A549 (cell line): ENCODE results near the gene SF1. TPM values are rescaled to one million over a fixed set of nuclear protein-coding genes. Genes with fewer than 3 reads are reported as not detected.
A peak's percentile ranks its signal among the peaks of the same experiment; 100 is the strongest.

ENCODE experiments used
- ATAC-seq, 2 experiments: fragments of 200-7000 bp in 1 of 2; fragments of >200 bp in 1 of 2; cut with Nextera tagmentation in 1 of 2; cut with Tn5 transposase in 1 of 2; 3 replicates each; pipeline versions ENCODE4 v1.8.0 to v1.9.1; 2018 to 2020; ENCODE audit warnings: mild to moderate bottlenecking in 1 of 2, moderate library complexity in 1 of 2
- CTCF ChIA-PET: fragments of 300-600 bp; sonication (Branson Sonifier 250); formaldehyde crosslinking; extraction: SDS; loops from one replicate; lab custom pipeline; 2021; ENCODE audit warnings: antibody characterized with exemption, inconsistent platforms; lab: Yijun Ruan, JAX
- POLR2A ChIA-PET: fragments of 350-600 bp; formaldehyde crosslinking; extraction: SDS; loops from one replicate; lab custom pipeline; 2021; ENCODE audit warnings: antibody characterized with exemption, inconsistent platforms; lab: Yijun Ruan, JAX
- DNase-seq, 2 experiments: peaks; one replicate each; pipeline versions ENCODE4 v3.0.0 to v3.0.0-alpha.2; 2011 to 2016; ENCODE audit warnings: low read depth in 1 of 2, low spot score in 1 of 2
- FAIRE-seq: peaks from 2 replicates; lab custom pipeline; 2011; peaks lifted over from hg19 to GRCh38; lab: Jason Lieb, UNC
- H3K27ac ChIP-seq, 2 experiments: fragments of >200 bp; sonication (Bioruptor Twin); formaldehyde crosslinking; 3 replicates each; pipeline ENCODE4 v1.5.1; 2016 to 2017
- H3K4me1 ChIP-seq: fragments of >200 bp; sonication (Bioruptor Twin); formaldehyde crosslinking; 3 replicates; pipeline ENCODE4 v1.6.1; 2016
- H3K4me2 ChIP-seq: fragments of >200 bp; sonication (Bioruptor Twin); formaldehyde crosslinking; 3 replicates; pipeline ENCODE4 v1.6.1; 2016
- H3K4me3 ChIP-seq: fragments of >200 bp; sonication (Bioruptor Twin); formaldehyde crosslinking; 3 replicates; pipeline ENCODE4 v1.5.1; 2016
- H3K9me3 ChIP-seq: fragments of >200 bp; sonication (Bioruptor Twin); formaldehyde crosslinking; 3 replicates; pipeline ENCODE4 v1.6.1; 2016
- BHLHE40 ChIP-seq: IDR thresholded peaks from 2 replicates; pipeline ENCODE4 v1.6.1; 2012; ENCODE audit warnings: low read depth, low read length, inconsistent platforms
- CBX2 ChIP-seq: fragments of 200-600 bp; sonication (generic); IDR thresholded peaks from 2 replicates; pipeline ENCODE4 v1.6.1; 2016; ENCODE audit warnings: low read depth, mild to moderate bottlenecking, borderline replicate concordance
- EHF ChIP-seq: fragments of 250-450 bp; sonication (Bioruptor Pico); IDR thresholded peaks from 2 replicates; pipeline ENCODE4 v1.5.0; 2020; ENCODE audit warnings: mild to moderate bottlenecking
- FOXS1 ChIP-seq: fragments of 250-450 bp; sonication (Bioruptor Pico); IDR thresholded peaks from 2 replicates; pipeline ENCODE4 v1.5.0; 2020; ENCODE audit warnings: mild to moderate bottlenecking, moderate library complexity
- HOXB13 ChIP-seq: fragments of 250-450 bp; sonication (Bioruptor Pico); IDR thresholded peaks from 2 replicates; pipeline ENCODE4 v1.5.0; 2020; ENCODE audit warnings: low read depth, mild to moderate bottlenecking, moderate library complexity
- MAZ ChIP-seq: fragments of 150-350 bp; IDR thresholded peaks from 2 replicates; pipeline ENCODE4 v1.6.1; 2014; ENCODE audit warnings: antibody characterized with exemption, low read depth, low read length, borderline replicate concordance
- MYC ChIP-seq: IDR thresholded peaks from 2 replicates; pipeline ENCODE4 v1.6.1; 2012; ENCODE audit warnings: mild to moderate bottlenecking, inconsistent platforms, low read length, improper control_type of control experiment, borderline replicate concordance
- NFE2L2 ChIP-seq: fragments of 150-350 bp; conservative IDR thresholded peaks from 2 replicates; pipeline ENCODE4 v1.6.1; 2014; ENCODE audit warnings: low read length
- POLR2A ChIP-seq: IDR thresholded peaks from 2 replicates; pipeline ENCODE4 v1.6.1; 2012; ENCODE audit warnings: mild to moderate bottlenecking, low read length
- RAD21 ChIP-seq, 2 experiments: fragments of >200 bp in 1 of 2; sonication (Bioruptor Twin) in 1 of 2; formaldehyde crosslinking in 1 of 2; IDR thresholded peaks in 1 of 2; conservative IDR thresholded peaks in 1 of 2; 2 replicates in 1 of 2; 3 replicates in 1 of 2; pipeline ENCODE4 v1.6.1; 2012 to 2018; ENCODE audit warnings: inconsistent platforms in 1 of 2
- RNF2 ChIP-seq: fragments of 200-600 bp; sonication (generic); IDR thresholded peaks from 2 replicates; pipeline ENCODE4 v1.6.1; 2016; ENCODE audit warnings: low read depth, mild to moderate bottlenecking, antibody characterized with exemption, moderate library complexity, borderline replicate concordance
- SREBF2 ChIP-seq: fragments of 450-650 bp; IDR thresholded peaks from 2 replicates; pipeline ENCODE4 v1.6.1; 2014; ENCODE audit warnings: mild to moderate bottlenecking, moderate library complexity
- TP53 ChIP-seq: fragments of 250-450 bp; sonication (Bioruptor Pico); IDR thresholded peaks from 2 replicates; pipeline ENCODE4 v1.5.0; 2021; ENCODE audit warnings: mild to moderate bottlenecking, moderate library complexity
- ZC3H11A ChIP-seq: fragments of 450-650 bp; IDR thresholded peaks from 2 replicates; pipeline ENCODE4 v1.6.1; 2014; ENCODE audit warnings: antibody characterized with exemption, mild to moderate bottlenecking
- ZFP36 ChIP-seq: fragments of 450-650 bp; IDR thresholded peaks from 2 replicates; pipeline ENCODE4 v1.6.1; 2014; ENCODE audit warnings: borderline replicate concordance; ENCODE audit not compliant: partially characterized antibody
- WGBS: methylation state at CpG from one replicate; pipeline ENCODE4 v1.1.6; 2017; ENCODE audit errors: missing lambda C conversion rate; 5-methylcytosine and 5-hydroxymethylcytosine counted together
- polyA plus RNA-seq, 4 experiments: library from polyadenylated mRNA; depleted of rRNA in 3 of 4; stranded (reverse); fragments of >200 nt; fragmentation: RNase III in 1 of 4; extraction: RNeasy Plus Mini Kit Qiagen cat#74134 plus additional on column Dnase treatment in 1 of 4; gene quantifications; 2 replicates in 3 of 4; 3 replicates in 1 of 4; pipeline ENCODE4 v1.2.3, GENCODE V29; 2011 to 2017
- TF ChIP-seq, protein P1 (sequence below): fragments of 250-450 bp; sonication (Bioruptor Pico); IDR thresholded peaks from 2 replicates; pipeline ENCODE4 v1.5.0; 2020; ENCODE audit warnings: low read depth, mild to moderate bottlenecking, moderate library complexity
- TF ChIP-seq, protein P2 (sequence below): fragments of >200 bp; sonication (Bioruptor Twin); formaldehyde crosslinking; IDR thresholded peaks from 2 replicates; pipeline ENCODE4 v1.6.1; 2016
- TF ChIP-seq, protein P3 (sequence below): IDR thresholded peaks from 2 replicates; pipeline ENCODE4 v1.6.1; 2012
- TF ChIP-seq, protein P4 (sequence below): IDR thresholded peaks from 2 replicates; pipeline ENCODE4 v1.6.1; 2012
- TF ChIP-seq, protein P5 (sequence below): fragments of 150-350 bp; IDR thresholded peaks from 2 replicates; pipeline ENCODE4 v1.6.1; 2014; ENCODE audit warnings: low read depth, mild to moderate bottlenecking, low read length

SF1 gene
- polyA plus RNA-seq, 2 of the 4 experiments (the other 2 are of a cell fraction): 104 to 310 TPM

DNA sequence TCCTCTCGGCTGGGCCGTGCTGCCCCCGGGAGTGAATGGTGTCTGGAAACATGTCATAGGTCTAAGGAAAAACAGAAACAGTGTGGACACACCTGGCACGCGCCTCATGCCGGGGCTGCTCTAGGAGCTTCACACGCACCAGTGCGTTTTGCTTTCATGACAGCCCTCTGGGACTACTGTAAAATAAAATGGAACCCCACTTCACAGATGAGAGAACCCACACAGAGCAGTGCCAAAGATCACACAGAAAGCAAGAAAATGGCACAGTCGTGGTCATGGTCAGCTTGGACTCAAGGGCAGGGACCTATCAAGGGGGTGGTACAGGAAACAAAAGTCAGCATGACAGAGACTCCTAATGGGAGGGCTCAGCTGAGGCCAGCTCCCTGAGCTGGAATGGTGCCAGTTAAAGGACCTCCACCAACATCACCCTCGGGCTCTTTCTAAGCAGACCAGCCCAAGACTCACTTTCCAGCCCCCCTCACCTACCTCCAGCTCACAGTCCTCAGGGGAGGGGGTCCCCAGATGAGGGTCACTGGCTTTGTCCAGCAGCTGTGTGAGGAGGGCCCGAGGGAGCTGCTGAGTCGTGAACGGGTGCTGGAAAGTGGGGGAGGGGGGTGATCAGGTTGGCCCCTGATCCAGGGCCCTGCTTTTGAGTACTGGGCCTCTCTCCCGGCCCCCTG lies 21.4 kb upstream of the SF1 start:
- Histone ChIP-seq H3K9me3 (no peaks in the 10 kb centered on the region), H3K4me1 (peaks cover 23% of the 10 kb centered on the region)
- WGBS: 80% methylated on average over 12 of the region's 14 CpGs
- POLR2A ChIA-PET: no interaction called here
- no peak for FAIRE-seq
- TF ChIP-seq, protein P1, sequence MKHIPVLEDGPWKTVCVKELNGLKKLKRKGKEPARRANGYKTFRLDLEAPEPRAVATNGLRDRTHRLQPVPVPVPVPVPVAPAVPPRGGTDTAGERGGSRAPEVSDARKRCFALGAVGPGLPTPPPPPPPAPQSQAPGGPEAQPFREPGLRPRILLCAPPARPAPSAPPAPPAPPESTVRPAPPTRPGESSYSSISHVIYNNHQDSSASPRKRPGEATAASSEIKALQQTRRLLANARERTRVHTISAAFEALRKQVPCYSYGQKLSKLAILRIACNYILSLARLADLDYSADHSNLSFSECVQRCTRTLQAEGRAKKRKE (CRISPR knock-in tag): no peak
- TF ChIP-seq MYC (no peak), SREBF2 (no peak), ZC3H11A (no peak), RNF2 (no peak), HOXB13 (no peak), TP53 (CRISPR knock-in tag) (no peak), EHF (CRISPR knock-in tag) (no peak), POLR2A (no peak), FOXS1 (CRISPR knock-in tag) (no peak), NFE2L2 (no peak), ZFP36 (no peak), CBX2 (no peak)
- TF ChIP-seq, protein P2, sequence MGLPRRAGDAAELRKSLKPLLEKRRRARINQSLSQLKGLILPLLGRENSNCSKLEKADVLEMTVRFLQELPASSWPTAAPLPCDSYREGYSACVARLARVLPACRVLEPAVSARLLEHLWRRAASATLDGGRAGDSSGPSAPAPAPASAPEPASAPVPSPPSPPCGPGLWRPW: no peak
- TF ChIP-seq, protein P3, sequence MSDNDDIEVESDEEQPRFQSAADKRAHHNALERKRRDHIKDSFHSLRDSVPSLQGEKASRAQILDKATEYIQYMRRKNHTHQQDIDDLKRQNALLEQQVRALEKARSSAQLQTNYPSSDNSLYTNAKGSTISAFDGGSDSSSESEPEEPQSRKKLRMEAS: no peak
- TF ChIP-seq, protein P4, sequence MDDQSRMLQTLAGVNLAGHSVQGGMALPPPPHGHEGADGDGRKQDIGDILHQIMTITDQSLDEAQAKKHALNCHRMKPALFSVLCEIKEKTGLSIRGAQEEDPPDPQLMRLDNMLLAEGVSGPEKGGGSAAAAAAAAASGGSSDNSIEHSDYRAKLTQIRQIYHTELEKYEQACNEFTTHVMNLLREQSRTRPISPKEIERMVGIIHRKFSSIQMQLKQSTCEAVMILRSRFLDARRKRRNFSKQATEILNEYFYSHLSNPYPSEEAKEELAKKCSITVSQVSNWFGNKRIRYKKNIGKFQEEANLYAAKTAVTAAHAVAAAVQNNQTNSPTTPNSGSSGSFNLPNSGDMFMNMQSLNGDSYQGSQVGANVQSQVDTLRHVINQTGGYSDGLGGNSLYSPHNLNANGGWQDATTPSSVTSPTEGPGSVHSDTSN: no peak
- TF ChIP-seq, protein P5, sequence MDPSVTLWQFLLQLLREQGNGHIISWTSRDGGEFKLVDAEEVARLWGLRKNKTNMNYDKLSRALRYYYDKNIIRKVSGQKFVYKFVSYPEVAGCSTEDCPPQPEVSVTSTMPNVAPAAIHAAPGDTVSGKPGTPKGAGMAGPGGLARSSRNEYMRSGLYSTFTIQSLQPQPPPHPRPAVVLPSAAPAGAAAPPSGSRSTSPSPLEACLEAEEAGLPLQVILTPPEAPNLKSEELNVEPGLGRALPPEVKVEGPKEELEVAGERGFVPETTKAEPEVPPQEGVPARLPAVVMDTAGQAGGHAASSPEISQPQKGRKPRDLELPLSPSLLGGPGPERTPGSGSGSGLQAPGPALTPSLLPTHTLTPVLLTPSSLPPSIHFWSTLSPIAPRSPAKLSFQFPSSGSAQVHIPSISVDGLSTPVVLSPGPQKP: no peak
- TF ChIP-seq, all 56 proteins: peak for 0
- no peak for ATAC-seq
- peak in 1 of 2 experiments; percentile 39 for DNase-seq
- Histone ChIP-seq H3K27ac (peak overlapping the region in 1 of 2 experiments; percentile 26; a peak in 2 of 6 replicates), H3K4me3 (no peak overlapping the region), H3K4me2 (no peak overlapping the region)
- CTCF ChIA-PET: interaction anchor here (0.6 to 7.8 kb wide), 9 partner anchors 12 to 312 kb away, joined by 3 to 79 read pairs (median 4); partner anchors contain the start of genes ARL2, CDC42BPG and TM7SF2

DNA sequence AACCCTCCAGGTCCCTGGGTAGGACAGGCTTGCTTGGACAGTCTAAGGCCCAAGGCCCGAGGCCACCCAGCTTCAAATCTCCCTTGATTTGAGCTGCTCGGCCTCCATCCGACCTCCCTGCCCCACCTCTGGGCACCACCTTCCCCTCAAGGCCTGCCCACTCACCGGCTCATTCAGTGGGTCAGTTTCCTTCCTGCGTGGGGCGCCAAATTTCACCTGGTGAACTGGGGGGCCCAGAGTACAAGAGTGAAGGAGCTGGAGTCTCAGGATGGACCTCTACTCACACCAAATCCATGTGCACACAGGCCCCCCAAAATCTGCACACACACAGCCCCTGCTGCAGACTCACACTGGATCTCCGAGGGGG lies 20.9 kb upstream of the SF1 start:
- ChIA-PET CTCF (interaction anchor here (0.6 to 7.8 kb wide), 9 partner anchors 11 to 215 kb away, joined by 3 to 79 read pairs (median 4); partner anchors contain the start of genes ARL2 and CDC42BPG), POLR2A (no interaction called here)
- 82% methylated on average over 7 of the region's 7 CpGs for WGBS
- FAIRE-seq: no peak
- TF ChIP-seq SREBF2 (no peak), MAZ (no peak), RAD21 (conservative IDR thresholded peaks at IDR 0.05 in 1 of 2, IDR thresholded peaks at IDR 0.05 in 1 of 2) (no peak), BHLHE40 (no peak)
- Histone ChIP-seq H3K4me2 (no peak overlapping the region), H3K4me1 (peaks cover 22% of the 10 kb centered on the region), H3K9me3 (no peaks in the 10 kb centered on the region), H3K27ac (no peak overlapping the region), H3K4me3 (no peak overlapping the region)
- no peak for ATAC-seq
- no peak for DNase-seq
